H1 (cell line): ENCODE data around the gene SLC26A1. TPM values are rescaled to one million over a fixed set of nuclear protein-coding genes. Genes with fewer than 3 reads are reported as not detected.

ENCODE experiments used
- CHD2 ChIP-seq: IDR thresholded peaks from 2 replicates; pipeline ENCODE4 v1.6.1; 2012; ENCODE audit warnings: low read length, improper control_type of control experiment
- CHD7 ChIP-seq: fragments of 300-600 bp; sonication (generic); IDR thresholded peaks from 2 replicates; pipeline ENCODE4 v1.7.1; 2012; ENCODE audit warnings: low read length, moderate library complexity, mild to moderate bottlenecking, inconsistent platforms; ENCODE audit not compliant: insufficient replicate concordance
- POLR2AphosphoS5 ChIP-seq: IDR thresholded peaks from 2 replicates; pipeline ENCODE4 v1.6.1; 2011; ENCODE audit warnings: low read depth, low read length
- POU5F1 ChIP-seq: IDR thresholded peaks from 2 replicates; pipeline ENCODE4 v1.6.1; 2011; ENCODE audit warnings: low read depth, mild to moderate bottlenecking, low read length, moderate library complexity
- TEAD4 ChIP-seq: IDR thresholded peaks from 2 replicates; pipeline ENCODE4 v1.6.1; 2012; ENCODE audit warnings: low read depth, low read length, inconsistent platforms, mixed read lengths
- polyA plus RNA-seq, 7 experiments: library from polyadenylated mRNA; depleted of rRNA in 3 of 7; stranded (reverse) in 5 of 7; unstranded in 2 of 7; fragments of >200 nt in 5 of 7; fragments of 200-250 nt in 2 of 7; gene quantifications; 1 replicate in 5 of 7; 2 replicates in 1 of 7; 4 replicates in 1 of 7; pipeline versions ENCODE4 v1.2.1 to v1.2.3, GENCODE V29; 2011 to 2013; ENCODE audit warnings: missing spikeins in 2 of 7, mixed read lengths in 2 of 7
- total RNA-seq: library from RNA; stranded (reverse); fragmentation: NEBNext Ultra II Directional; extraction: Animal tissue kit (Norgen Biotek cat#: 25700); gene quantifications from 2 replicates; pipeline ENCODE4 v1.2.1, GENCODE V29; 2021

The SLC26A1 gene
- total and polyA plus RNA-seq, 2 of the 8 experiments (the other 6 are each of a cell fraction or from before 2014, with no cell fraction given): 0.11 TPM; not detected in 1

DNA sequence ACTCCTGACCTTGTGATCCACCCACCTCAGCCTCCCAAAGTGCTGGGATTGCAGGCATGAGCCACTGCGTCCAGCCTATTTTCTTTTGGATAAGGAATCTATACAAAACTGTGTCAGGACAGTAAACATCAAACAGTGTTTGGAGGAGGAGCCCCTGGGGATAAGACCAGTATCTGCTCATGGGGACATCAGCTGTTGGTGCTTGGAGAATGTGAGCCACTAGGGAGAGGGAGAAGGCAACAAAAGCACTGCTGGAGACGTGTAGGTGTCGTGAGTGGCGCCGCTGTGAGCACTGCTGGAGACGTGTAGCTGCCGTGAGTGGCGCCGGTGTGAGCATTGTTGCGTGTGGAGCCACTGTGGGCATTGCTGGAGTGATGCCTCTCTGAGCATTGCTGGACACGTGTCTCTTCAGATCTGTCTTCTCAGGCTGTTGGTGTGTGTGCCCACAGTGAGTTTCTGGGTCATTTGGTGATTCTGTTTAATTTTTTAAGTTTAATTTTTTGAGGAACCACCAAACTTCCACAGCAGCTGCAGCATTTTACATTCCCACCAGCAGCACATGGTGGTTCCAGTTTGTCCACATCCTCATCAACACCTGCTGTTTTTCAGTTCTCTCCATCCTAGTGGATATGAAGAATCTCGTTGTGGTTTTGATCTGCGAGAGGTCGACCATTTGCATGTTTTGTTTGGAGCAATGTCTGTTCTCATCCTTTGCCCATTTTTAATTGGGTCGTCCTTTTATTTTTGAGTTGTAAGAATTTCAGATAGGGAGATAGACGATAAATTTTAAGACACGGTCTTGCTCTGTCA, 38.8 kb downstream of the SLC26A1 start (continued):
- TF ChIP-seq CHD7 (no peak), POU5F1 (no peak), POLR2AphosphoS5 (no peak), CHD2 (no peak), TEAD4 (no peak)
